GM18505 (cell line): ENCODE data around the gene CDH4.

Experiments used
- ATAC-seq: cut with Tn5 transposase; IDR thresholded peaks from one replicate; pipeline ENCODE4 v1.9.1; 2021; ENCODE audit not compliant: unreplicated experiment
- POLR2A ChIP-seq: IDR thresholded peaks from 4 replicates; pipeline ENCODE4 v1.6.1; 2011; ENCODE audit warnings: borderline replicate concordance; ENCODE audit not compliant: insufficient read depth, insufficient read length; ENCODE audit errors: extremely low read depth

CDH4 gene

GRCh38 chr20:61629602-61630390 is 377.7 kb downstream of the CDH4 start:
- no peak for TF ChIP-seq POLR2A

GRCh38 chr20:61630391-61630650 is 378.3 kb downstream of the CDH4 start:
- ATAC-seq, result no peak
- TF ChIP-seq POLR2A, result no peak

More at GRCh38 chr20:61629602-61630390, 377.7 kb downstream of the CDH4 start:
- ATAC-seq, result no peak

- no peak for ATAC-seq
Measured at GRCh38 chr20:61630816-61631215, 378.8 kb downstream of the CDH4 start.

GRCh38 chr20:61631751-61632150 is 379.7 kb downstream of the CDH4 start:
- no peak for ATAC-seq
- TF ChIP-seq POLR2A, result no peak

More at GRCh38 chr20:61630816-61631215, 378.8 kb downstream of the CDH4 start:
- TF ChIP-seq POLR2A, result no peak

GRCh38 chr20:61633004-61633403 is 380.9 kb downstream of the CDH4 start:
- TF ChIP-seq POLR2A, result no peak
- no peak for ATAC-seq

GRCh38 chr20:61634376-61635145 is 382.5 kb downstream of the CDH4 start:
- ATAC-seq, result no peak
- no peak for TF ChIP-seq POLR2A

- TF ChIP-seq POLR2A, result no peak
- no peak for ATAC-seq
Measured at GRCh38 chr20:61635721-61636455, 383.8 kb downstream of the CDH4 start.

GRCh38 chr20:61636531-61637116 is 384.6 kb downstream of the CDH4 start:
- TF ChIP-seq POLR2A, result no peak
- no peak for ATAC-seq

GRCh38 chr20:61638802-61639585 is 386.9 kb downstream of the CDH4 start:
- ATAC-seq, result no peak
- TF ChIP-seq POLR2A, result no peak

- no peak for ATAC-seq
- TF ChIP-seq POLR2A, result no peak
Measured at GRCh38 chr20:61640131-61640870, 388.2 kb downstream of the CDH4 start.

GRCh38 chr20:61640871-61641245 is 388.8 kb downstream of the CDH4 start:
- no peak for TF ChIP-seq POLR2A
- ATAC-seq, result no peak
